Adrenal gland (tissue), 5 donors: ENCODE data around the gene LMBR1L.

Experiments used
- POLR2A ChIP-seq, 2 donors: fragments of 450-650 bp; IDR thresholded peaks; one replicate each; pipeline ENCODE4 v1.6.1; 2017; ENCODE audit warnings: antibody characterized with exemption in 2 of 2, mild to moderate bottlenecking in 2 of 2, moderate library complexity in 1 of 2
- TF ChIP-seq, protein P1 (sequence below), 6 experiments: fragments of 450-650 bp in 4 of 6; fragments of 200-600 bp in 2 of 6; sonication (generic) in 1 of 6; IDR thresholded peaks; 1 replicate in 5 of 6; 2 replicates in 1 of 6; pipeline versions ENCODE4 v1.5.1 to v1.8.0; 2016 to 2021; ENCODE audit warnings: antibody characterized with exemption in 6 of 6, mild to moderate bottlenecking in 2 of 6, moderate library complexity in 1 of 6
- donor health status: DM: no; HTN: no; CAD: no.

DNA sequence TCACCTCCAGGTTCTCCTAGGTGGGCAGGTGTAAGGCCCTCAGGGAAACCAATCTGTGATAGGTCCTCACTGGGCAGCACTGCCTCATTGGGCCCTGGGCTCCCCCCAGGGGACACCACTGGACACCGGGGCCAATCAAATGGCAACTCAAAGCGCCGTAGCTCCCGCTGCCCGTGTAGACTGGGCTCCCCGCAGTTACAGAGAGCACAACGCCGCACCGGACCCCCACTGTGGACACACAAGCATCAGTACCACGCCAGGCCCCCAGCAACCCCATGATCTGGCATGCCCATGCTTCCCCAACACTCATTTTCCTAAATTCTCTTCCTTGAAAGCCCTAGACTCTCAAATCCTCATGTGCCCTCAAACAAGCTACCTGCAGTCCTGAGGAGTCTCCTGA, 56.1 kb downstream of the LMBR1L start:
- no peak for TF ChIP-seq POLR2A (IDR thresholded peaks at IDR 0.05)
- TF ChIP-seq, protein P1, sequence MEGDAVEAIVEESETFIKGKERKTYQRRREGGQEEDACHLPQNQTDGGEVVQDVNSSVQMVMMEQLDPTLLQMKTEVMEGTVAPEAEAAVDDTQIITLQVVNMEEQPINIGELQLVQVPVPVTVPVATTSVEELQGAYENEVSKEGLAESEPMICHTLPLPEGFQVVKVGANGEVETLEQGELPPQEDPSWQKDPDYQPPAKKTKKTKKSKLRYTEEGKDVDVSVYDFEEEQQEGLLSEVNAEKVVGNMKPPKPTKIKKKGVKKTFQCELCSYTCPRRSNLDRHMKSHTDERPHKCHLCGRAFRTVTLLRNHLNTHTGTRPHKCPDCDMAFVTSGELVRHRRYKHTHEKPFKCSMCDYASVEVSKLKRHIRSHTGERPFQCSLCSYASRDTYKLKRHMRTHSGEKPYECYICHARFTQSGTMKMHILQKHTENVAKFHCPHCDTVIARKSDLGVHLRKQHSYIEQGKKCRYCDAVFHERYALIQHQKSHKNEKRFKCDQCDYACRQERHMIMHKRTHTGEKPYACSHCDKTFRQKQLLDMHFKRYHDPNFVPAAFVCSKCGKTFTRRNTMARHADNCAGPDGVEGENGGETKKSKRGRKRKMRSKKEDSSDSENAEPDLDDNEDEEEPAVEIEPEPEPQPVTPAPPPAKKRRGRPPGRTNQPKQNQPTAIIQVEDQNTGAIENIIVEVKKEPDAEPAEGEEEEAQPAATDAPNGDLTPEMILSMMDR (IDR thresholded peaks at IDR 0.05), result no peak
